WTC11 (cell line): ENCODE data around the gene PFDN1. TPM values are rescaled to one million over a fixed set of nuclear protein-coding genes. Genes with fewer than 3 reads are reported as not detected.
"Not testable (repeated sequence)": the region's sequence is repeated elsewhere in the genome, so short reads cannot be mapped to it uniquely, and the experiment has no call there.

Experiments
- ATAC-seq: fragments of 200-7000 bp; cut with Tn5 transposase; 2 replicates; pipeline ENCODE4 v1.10.0; 2021; ENCODE audit warnings: mild to moderate bottlenecking, moderate library complexity
- CTCF ChIA-PET: fragments of 300-600 bp; sonication (Branson Sonifier 250); formaldehyde crosslinking; loops from one replicate; lab custom pipeline; 2021; ENCODE audit warnings: antibody characterized with exemption; lab: Charles Lee
- POLR2A ChIA-PET: fragments of 350-600 bp; sonication (Branson Sonifier 250); formaldehyde crosslinking; loops from one replicate; lab custom pipeline; 2021; ENCODE audit warnings: antibody characterized with exemption; lab: Charles Lee
- DNase-seq: peaks from one replicate; pipeline ENCODE4 v3.0.0; 2021; ENCODE audit warnings: low spot score
- H3K27ac Mint-ChIP-seq: 2 replicates; pipeline ENCODE4 v1.8.0; 2021; ENCODE audit warnings: mixed read lengths
- H3K27me3 Mint-ChIP-seq: 2 replicates; pipeline ENCODE4 v1.8.0; 2021; ENCODE audit warnings: low read depth, mild to moderate bottlenecking, moderate library complexity, mixed read lengths
- H3K36me3 Mint-ChIP-seq: 2 replicates; pipeline ENCODE4 v1.8.0; 2021; ENCODE audit warnings: mixed read lengths
- H3K4me1 Mint-ChIP-seq: 2 replicates; pipeline ENCODE4 v1.8.0; 2022; ENCODE audit warnings: mixed read lengths
- H3K4me3 Mint-ChIP-seq: 2 replicates; pipeline ENCODE4 v1.8.0; 2021; ENCODE audit warnings: mild to moderate bottlenecking, moderate library complexity, mixed read lengths
- H3K9me3 Mint-ChIP-seq: 2 replicates; pipeline ENCODE4 v1.8.0; 2021; ENCODE audit warnings: mixed read lengths
- ARID4B ChIP-seq: sonication (generic); formaldehyde crosslinking; IDR thresholded peaks from 2 replicates; pipeline ENCODE4 v1.8.0; 2023; ENCODE audit warnings: missing genetic modification reagents, mild to moderate bottlenecking, borderline replicate concordance
- ATF1 ChIP-seq: sonication (generic); formaldehyde crosslinking; IDR thresholded peaks from 2 replicates; pipeline ENCODE4 v1.8.1; 2023; ENCODE audit warnings: mild to moderate bottlenecking, moderate library complexity, missing genetic modification reagents
- CREB1 ChIP-seq: sonication (generic); formaldehyde crosslinking; IDR thresholded peaks from 2 replicates; pipeline ENCODE4 v1.8.0; 2023; ENCODE audit warnings: mild to moderate bottlenecking, missing genetic modification reagents
- CTCF ChIP-seq: fragments of 200-600 bp; IDR thresholded peaks from 2 replicates; pipeline ENCODE4 v1.8.0; 2022; ENCODE audit warnings: antibody characterized with exemption
- ELF4 ChIP-seq: sonication (generic); formaldehyde crosslinking; IDR thresholded peaks from 2 replicates; pipeline ENCODE4 v1.8.1; 2022; ENCODE audit warnings: low read depth, mild to moderate bottlenecking, moderate library complexity, missing genetic modification reagents
- FOXJ3 ChIP-seq: sonication (generic); formaldehyde crosslinking; IDR thresholded peaks from 2 replicates; pipeline ENCODE4 v1.9.0; 2021; ENCODE audit warnings: missing genetic modification reagents, mild to moderate bottlenecking, borderline replicate concordance
- FOXP4 ChIP-seq: sonication (generic); formaldehyde crosslinking; IDR thresholded peaks from 2 replicates; pipeline ENCODE4 v1.8.0; 2022; ENCODE audit warnings: mild to moderate bottlenecking, missing genetic modification reagents
- GABPB1 ChIP-seq: sonication (generic); formaldehyde crosslinking; IDR thresholded peaks from 2 replicates; pipeline ENCODE4 v1.8.1; 2023; ENCODE audit warnings: mild to moderate bottlenecking, missing genetic modification reagents
- GRHL2 ChIP-seq: fragments of 250-450 bp; sonication (Bioruptor Pico); IDR thresholded peaks from 2 replicates; pipeline ENCODE4 v1.8.0; 2022; ENCODE audit warnings: mild to moderate bottlenecking, moderate library complexity; ENCODE audit not compliant: insufficient replicate concordance, severe bottlenecking
- HMGA2 ChIP-seq: fragments of 250-450 bp; sonication (Bioruptor Pico); IDR thresholded peaks from 2 replicates; pipeline ENCODE4 v1.4.0; 2021; ENCODE audit warnings: mild to moderate bottlenecking, moderate library complexity
- JAZF1 ChIP-seq: fragments of 250-450 bp; sonication (Bioruptor Pico); IDR thresholded peaks from 2 replicates; pipeline ENCODE4 v1.9.0; 2021; ENCODE audit warnings: moderate library complexity, mild to moderate bottlenecking, inconsistent platforms
- KAT7 ChIP-seq: sonication (generic); formaldehyde crosslinking; IDR thresholded peaks from 2 replicates; pipeline ENCODE4 v1.8.1; 2023; ENCODE audit warnings: missing genetic modification reagents, mild to moderate bottlenecking, borderline replicate concordance
- NR2C2 ChIP-seq: sonication (generic); formaldehyde crosslinking; IDR thresholded peaks from 2 replicates; pipeline ENCODE4 v1.8.0; 2022; ENCODE audit warnings: mild to moderate bottlenecking, missing genetic modification reagents
- SOX15 ChIP-seq: fragments of 250-450 bp; sonication (Bioruptor Pico); IDR thresholded peaks from 2 replicates; pipeline ENCODE4 v1.9.0; 2021; ENCODE audit warnings: mild to moderate bottlenecking
- SP1 ChIP-seq: sonication (generic); formaldehyde crosslinking; conservative IDR thresholded peaks from 2 replicates; pipeline ENCODE4 v1.8.1; 2022; ENCODE audit warnings: missing genetic modification reagents
- STAT6 ChIP-seq: sonication (generic); formaldehyde crosslinking; conservative IDR thresholded peaks from 2 replicates; pipeline ENCODE4 v1.8.1; 2023; ENCODE audit warnings: mild to moderate bottlenecking, low read depth, missing genetic modification reagents, moderate library complexity
- TEAD4 ChIP-seq: sonication (generic); formaldehyde crosslinking; IDR thresholded peaks from 2 replicates; pipeline ENCODE4 v1.8.0; 2022; ENCODE audit warnings: mild to moderate bottlenecking, missing genetic modification reagents
- ZNF317 ChIP-seq: sonication (generic); formaldehyde crosslinking; IDR thresholded peaks from 2 replicates; pipeline ENCODE4 v1.8.1; 2023; ENCODE audit warnings: low read depth, mild to moderate bottlenecking, moderate library complexity, missing genetic modification reagents, borderline replicate concordance
- ZNF416 ChIP-seq: fragments of 250-450 bp; sonication (Bioruptor Pico); IDR thresholded peaks from 2 replicates; pipeline ENCODE4 v1.9.0; 2021; ENCODE audit warnings: mild to moderate bottlenecking, inconsistent platforms
- ZNF425 ChIP-seq: fragments of 250-450 bp; sonication (Bioruptor Pico); conservative IDR thresholded peaks from 2 replicates; pipeline ENCODE4 v1.9.0; 2021; ENCODE audit warnings: mild to moderate bottlenecking
- total RNA-seq: library from RNA; stranded (reverse); gene quantifications from 3 replicates; pipeline ENCODE4 v1.2.3, GENCODE V29; 2021

The PFDN1 gene
- total RNA-seq, 1 experiment from 2014 or later: 44.1 TPM

GRCh38 chr5:140202078-140202477 is 100.8 kb downstream of the PFDN1 start:
- CTCF ChIA-PET: interaction anchor here (0.7 kb wide), 2 partner anchors 150 to 920 kb away, joined by 4 read pairs; partner anchors contain the start of gene PCDHB4
- TF ChIP-seq STAT6 (no peak), TEAD4 (CRISPR knock-in tag) (no peak), FOXP4 (CRISPR knock-in tag) (no peak), SP1 (CRISPR knock-in tag) (no peak), NR2C2 (CRISPR knock-in tag) (no peak), ZNF317 (no peak), GRHL2 (CRISPR knock-in tag) (no peak)
- no peak for DNase-seq
- no peak for ATAC-seq
- peaks cover 12% of the 10 kb centered on the region for H3K4me1 Mint-ChIP-seq
- 0 out of 2 replicates have a peak, but pooled peaks cover 3% of the 10 kb centered on the region for H3K9me3 Mint-ChIP-seq
- no peak overlapping the region for H3K27ac Mint-ChIP-seq
- POLR2A ChIA-PET: no interaction called here
- no peaks in the 10 kb centered on the region for H3K27me3 Mint-ChIP-seq
- H3K4me3 Mint-ChIP-seq: no peak overlapping the region
- H3K36me3 Mint-ChIP-seq: no peaks in the 10 kb centered on the region

- H3K9me3 Mint-ChIP-seq, CTCF ChIA-PET, H3K36me3 Mint-ChIP-seq, POLR2A ChIA-PET, H3K27ac Mint-ChIP-seq, DNase-seq, H3K4me1 Mint-ChIP-seq, H3K27me3 Mint-ChIP-seq, H3K4me3 Mint-ChIP-seq, ATAC-seq: not testable (repeated sequence)
These were observed 104.0 kb downstream of the PFDN1 start for GRCh38 chr5:140198915-140199314.

GRCh38 chr5:140197023-140197422 is 105.9 kb downstream of the PFDN1 start:
- no peak for ATAC-seq
- H3K4me1 Mint-ChIP-seq: peaks cover 12% of the 10 kb centered on the region
- H3K27ac Mint-ChIP-seq: no peak overlapping the region
- POLR2A ChIA-PET: no interaction called here
- 0 out of 2 replicates have a peak, but pooled peaks cover 3% of the 10 kb centered on the region for H3K9me3 Mint-ChIP-seq
- DNase-seq: no peak
- CTCF ChIA-PET: interaction anchor here (0.6 to 2.7 kb wide), 2 partner anchors 9 to 70 kb away, joined by 3 to 14 read pairs; no protein-coding TSS in a partner anchor
- no peaks in the 10 kb centered on the region for H3K36me3 Mint-ChIP-seq
- no peak overlapping the region for H3K4me3 Mint-ChIP-seq
- H3K27me3 Mint-ChIP-seq: no peaks in the 10 kb centered on the region
- TF ChIP-seq FOXJ3 (CRISPR knock-in tag): no peak
- no peak for TF ChIP-seq ELF4 (CRISPR knock-in tag)
- TF ChIP-seq ZNF425 (CRISPR knock-in tag): no peak
- TF ChIP-seq CREB1 (CRISPR knock-in tag): no peak
- no peak for TF ChIP-seq ATF1
- no peak for TF ChIP-seq ZNF416 (CRISPR knock-in tag)
- no peak for TF ChIP-seq HMGA2 (CRISPR knock-in tag)
- TF ChIP-seq JAZF1 (CRISPR knock-in tag): no peak
- TF ChIP-seq ARID4B: no peak
- no peak for TF ChIP-seq SOX15 (CRISPR knock-in tag)
- TF ChIP-seq GABPB1 (CRISPR knock-in tag): no peak
- no peak for TF ChIP-seq CTCF
- TF ChIP-seq KAT7 (CRISPR knock-in tag): no peak
